GM12874 (cell line): ENCODE results near the gene SLIT3.

Experiments
- TF ChIP-seq, protein P1 (sequence below): IDR thresholded peaks from 2 replicates; pipeline ENCODE4 v1.5.1; 2011; ENCODE audit warnings: low read depth, mild to moderate bottlenecking, control low read depth, low read length, moderate library complexity; ENCODE audit not compliant: insufficient read depth

Gene SLIT3

DNA sequence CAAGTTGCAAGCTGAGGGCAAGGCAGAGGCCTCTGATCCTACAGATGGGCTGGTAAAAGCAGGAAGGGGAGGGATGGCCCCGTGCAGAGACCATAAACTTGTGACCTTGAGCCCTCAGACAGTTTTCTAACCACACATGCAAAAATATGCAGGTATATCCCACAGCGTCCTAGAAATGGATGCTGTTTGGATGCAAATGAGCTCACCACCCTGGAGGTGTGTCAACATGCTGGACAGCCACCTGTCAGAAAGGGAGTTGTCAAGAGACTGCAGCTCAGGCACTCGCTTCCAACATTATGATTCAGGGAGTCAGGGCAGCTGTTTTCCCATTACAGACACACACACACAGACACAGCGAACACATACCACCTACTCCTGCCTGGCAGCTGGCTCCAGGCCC, 624.4 kb downstream of the SLIT3 start:
- TF ChIP-seq, protein P1, sequence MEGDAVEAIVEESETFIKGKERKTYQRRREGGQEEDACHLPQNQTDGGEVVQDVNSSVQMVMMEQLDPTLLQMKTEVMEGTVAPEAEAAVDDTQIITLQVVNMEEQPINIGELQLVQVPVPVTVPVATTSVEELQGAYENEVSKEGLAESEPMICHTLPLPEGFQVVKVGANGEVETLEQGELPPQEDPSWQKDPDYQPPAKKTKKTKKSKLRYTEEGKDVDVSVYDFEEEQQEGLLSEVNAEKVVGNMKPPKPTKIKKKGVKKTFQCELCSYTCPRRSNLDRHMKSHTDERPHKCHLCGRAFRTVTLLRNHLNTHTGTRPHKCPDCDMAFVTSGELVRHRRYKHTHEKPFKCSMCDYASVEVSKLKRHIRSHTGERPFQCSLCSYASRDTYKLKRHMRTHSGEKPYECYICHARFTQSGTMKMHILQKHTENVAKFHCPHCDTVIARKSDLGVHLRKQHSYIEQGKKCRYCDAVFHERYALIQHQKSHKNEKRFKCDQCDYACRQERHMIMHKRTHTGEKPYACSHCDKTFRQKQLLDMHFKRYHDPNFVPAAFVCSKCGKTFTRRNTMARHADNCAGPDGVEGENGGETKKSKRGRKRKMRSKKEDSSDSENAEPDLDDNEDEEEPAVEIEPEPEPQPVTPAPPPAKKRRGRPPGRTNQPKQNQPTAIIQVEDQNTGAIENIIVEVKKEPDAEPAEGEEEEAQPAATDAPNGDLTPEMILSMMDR = no peak

DNA sequence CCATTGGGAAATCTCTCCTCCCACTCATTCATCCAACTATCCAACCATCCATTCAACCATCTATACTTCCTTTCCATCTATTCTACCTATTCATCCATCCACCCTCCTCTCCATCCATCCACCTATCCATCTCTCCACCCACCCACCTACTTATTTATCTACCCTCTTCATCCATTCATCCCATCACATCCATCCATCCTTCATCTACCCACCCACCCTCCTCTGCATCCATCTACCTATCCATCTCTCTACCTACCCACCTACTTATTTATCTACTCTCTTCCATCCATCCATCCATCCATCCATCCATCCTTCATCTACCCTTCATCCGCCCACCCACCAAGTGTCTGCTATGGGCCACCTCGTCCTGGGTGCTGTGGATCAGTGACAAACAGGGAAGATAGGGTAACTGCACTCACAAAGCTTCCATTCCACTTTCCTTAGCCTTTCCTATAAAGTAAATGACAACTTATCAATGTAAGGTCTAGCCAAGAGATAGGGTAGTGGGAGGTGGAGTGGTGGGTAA, 625.0 kb downstream of the SLIT3 start:
- TF ChIP-seq, protein P1 = no peak

DNA sequence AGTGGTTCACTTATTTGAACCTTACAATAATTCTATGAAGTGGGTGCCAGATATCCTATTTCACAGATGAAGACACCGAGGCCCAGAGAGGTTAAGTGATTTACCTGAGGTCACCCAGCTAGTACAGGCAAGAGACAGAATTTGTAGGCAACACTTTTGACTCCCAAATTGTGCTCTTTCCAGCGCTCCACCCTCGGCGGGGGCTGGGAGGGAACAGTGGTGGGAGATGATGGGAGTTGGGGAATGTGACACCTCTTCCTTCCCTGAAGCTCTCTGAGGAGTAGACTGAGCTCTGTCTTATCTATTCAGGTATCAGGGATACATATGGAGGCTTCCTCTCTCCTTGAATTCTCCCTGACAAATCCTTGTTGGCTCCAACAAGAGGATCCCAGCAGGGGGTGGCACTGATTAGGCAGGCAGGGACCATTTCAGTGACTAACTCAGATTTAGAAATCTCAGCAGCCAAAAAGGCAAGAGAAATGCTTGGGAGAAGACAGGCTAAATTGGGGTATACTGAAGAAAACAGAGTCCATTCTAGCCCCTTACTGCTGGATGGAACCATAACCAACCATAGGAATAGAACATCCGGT, 626.0 kb downstream of the SLIT3 start:
- TF ChIP-seq, protein P1 = no peak

DNA sequence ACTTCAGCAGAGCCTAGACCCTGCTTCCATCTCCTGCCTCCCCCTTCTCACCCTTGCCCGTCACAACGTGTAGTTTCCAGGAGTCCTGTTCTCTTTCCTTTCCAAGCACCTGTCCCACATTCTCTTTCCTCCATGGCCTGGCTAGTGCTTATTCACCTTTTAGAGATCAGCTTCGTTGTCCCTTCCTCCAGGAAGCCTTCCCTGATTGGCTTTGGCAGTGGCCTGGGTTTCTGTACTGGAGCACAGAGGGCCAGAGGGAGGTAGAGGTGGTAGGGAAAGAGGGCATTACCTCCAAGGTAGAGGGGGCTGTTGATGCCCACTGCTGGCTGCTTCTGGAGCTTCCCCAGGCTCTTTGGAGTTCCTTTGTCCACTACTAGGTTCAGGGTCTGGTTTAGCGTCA, 628.1 kb downstream of the SLIT3 start:
- TF ChIP-seq, protein P1 = no peak

DNA sequence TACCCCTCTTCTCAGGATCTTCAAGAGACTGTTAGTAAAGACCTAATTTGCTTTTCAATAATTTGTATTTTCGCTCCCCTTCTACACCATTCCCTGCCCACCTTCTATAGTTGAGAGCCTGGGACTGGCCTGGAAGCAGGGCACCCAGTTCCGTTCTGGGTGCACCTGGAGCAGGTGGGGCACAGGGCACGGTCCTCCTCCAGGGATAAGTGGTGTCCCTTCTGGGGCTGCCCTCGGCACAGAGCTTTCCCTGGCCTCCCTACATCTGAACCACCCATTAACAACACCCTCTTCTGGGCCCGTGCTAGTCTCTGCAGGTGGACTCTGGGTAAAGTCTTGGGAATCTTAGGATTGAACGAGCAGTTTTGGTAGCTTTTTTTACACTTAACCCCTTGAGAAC, 628.9 kb downstream of the SLIT3 start:
- TF ChIP-seq, protein P1 = no peak

DNA sequence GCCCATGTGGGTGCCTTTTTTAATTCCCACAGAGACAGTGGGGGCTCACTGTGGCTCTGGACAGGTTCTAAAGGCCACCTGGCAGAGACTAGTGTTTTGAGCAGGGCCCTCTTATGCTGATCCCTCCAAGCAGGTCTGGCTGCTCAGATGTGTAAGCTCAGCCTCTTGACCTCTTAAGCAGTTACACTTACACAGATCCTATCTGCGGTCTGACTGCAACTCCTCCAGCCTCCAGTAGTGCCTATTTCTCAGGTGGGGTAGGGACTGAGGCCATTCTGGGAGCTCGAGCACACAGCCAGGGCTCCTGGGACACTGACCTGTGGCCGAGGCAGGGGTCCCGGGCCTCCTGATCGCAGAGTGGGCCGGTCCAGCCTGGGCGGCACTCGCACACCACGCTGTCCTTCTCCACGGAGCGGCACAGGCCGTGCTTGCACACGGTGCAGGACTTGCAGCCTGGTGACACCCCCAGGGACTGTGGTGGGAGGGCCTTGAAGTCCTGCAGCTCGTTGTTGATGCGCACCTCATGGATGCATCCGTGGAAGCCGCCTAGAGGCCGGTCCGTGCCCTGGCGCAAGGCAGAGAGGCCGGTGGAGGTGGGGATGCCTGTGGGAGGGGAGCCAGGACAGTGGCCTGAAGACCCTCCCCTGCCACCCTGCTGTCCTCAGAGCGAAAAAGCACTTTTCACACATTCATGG, 629.9 kb downstream of the SLIT3 start:
- TF ChIP-seq, protein P1 = no peak

DNA sequence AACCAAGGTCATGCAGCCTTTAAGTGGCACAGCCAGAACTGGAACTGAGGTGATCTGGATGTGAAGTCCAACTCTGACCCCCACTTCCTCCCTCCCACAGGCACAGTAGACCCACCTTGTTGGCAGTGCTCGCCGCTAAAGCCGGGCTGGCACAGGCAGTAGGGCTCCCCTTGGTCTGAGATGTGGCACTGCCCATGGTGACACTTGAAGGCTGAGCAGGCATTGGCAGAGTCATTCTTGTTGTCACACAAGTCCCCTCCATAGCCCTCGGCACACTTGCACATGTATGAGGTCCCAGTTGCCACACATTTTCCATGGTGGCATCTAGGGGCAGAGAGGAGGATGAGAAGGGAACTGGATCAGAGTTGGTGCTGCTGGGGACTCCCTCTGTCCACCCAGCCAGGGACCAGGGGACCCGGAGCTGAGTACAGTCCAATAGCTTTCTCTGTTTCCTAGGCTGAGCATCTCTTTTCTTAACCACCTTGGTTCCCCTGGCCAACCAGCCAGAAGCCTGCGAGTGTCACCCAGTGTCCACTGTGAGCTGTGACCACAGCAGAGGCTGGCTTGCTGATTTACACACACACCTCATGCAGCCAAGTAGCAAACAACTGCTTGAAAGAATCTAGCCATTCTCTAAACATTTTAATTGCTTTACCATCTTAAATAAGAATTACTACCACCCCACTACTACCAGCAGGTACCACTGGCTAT, 631.1 kb downstream of the SLIT3 start:
- TF ChIP-seq, protein P1 = no peak
